HS-27A (cell line): ENCODE measurements around the gene RIPOR2.

Experiments
- DNase-seq: peaks from one replicate; pipeline ENCODE4 v3.0.0-alpha.2; 2012; ENCODE audit warnings: low read depth, missing footprints

The RIPOR2 gene

GRCh38 chr6:24875534-24875901 is 60.2 kb downstream of the RIPOR2 start:
- DNase-seq: no peak

- no peak for DNase-seq
Observed at GRCh38 chr6:24874776-24875533, 60.8 kb downstream of the RIPOR2 start.

- DNase-seq: no peak
Observed at GRCh38 chr6:24874128-24874527, 61.6 kb downstream of the RIPOR2 start.

- DNase-seq: no peak
Observed at GRCh38 chr6:24872779-24873178, 63.0 kb downstream of the RIPOR2 start.

- no peak for DNase-seq
Observed at GRCh38 chr6:24868765-24869164, 67.0 kb downstream of the RIPOR2 start.

GRCh38 chr6:24867104-24867703 is 68.6 kb downstream of the RIPOR2 start:
- DNase-seq: no peak

- DNase-seq: no peak
Observed at GRCh38 chr6:24865161-24865560, 70.6 kb downstream of the RIPOR2 start.

- DNase-seq: peak; percentile 20
Observed at GRCh38 chr6:24864343-24864742, 71.4 kb downstream of the RIPOR2 start.

GRCh38 chr6:24861934-24862333 is 73.8 kb downstream of the RIPOR2 start:
- DNase-seq: no peak

- no peak for DNase-seq
Observed at GRCh38 chr6:24859608-24860200, 76.1 kb downstream of the RIPOR2 start.

- no peak for DNase-seq
Observed at GRCh38 chr6:24859132-24859531, 76.6 kb downstream of the RIPOR2 start.

- no peak for DNase-seq
Observed at GRCh38 chr6:24858177-24858653, 77.5 kb downstream of the RIPOR2 start.

- DNase-seq: no peak
Observed at GRCh38 chr6:24856901-24857670, 78.7 kb downstream of the RIPOR2 start.

GRCh38 chr6:24856246-24856599 is 79.5 kb downstream of the RIPOR2 start:
- DNase-seq: no peak

GRCh38 chr6:24855395-24856245 is 80.1 kb downstream of the RIPOR2 start:
- peak; percentile 50 for DNase-seq

- no peak for DNase-seq
Observed at GRCh38 chr6:24854077-24854666, 81.6 kb downstream of the RIPOR2 start.

- no peak for DNase-seq
Observed at GRCh38 chr6:24851086-24851485, 84.7 kb downstream of the RIPOR2 start.

- DNase-seq: no peak
Observed at GRCh38 chr6:24849713-24850112, 86.0 kb downstream of the RIPOR2 start.

GRCh38 chr6:24848461-24848860 is 87.3 kb downstream of the RIPOR2 start:
- no peak for DNase-seq

GRCh38 chr6:24847402-24847801 is 88.4 kb downstream of the RIPOR2 start:
- no peak for DNase-seq

GRCh38 chr6:24845578-24845977 is 90.2 kb downstream of the RIPOR2 start:
- DNase-seq: no peak
